Activated gamma-delta T cell (primary cell): ENCODE results near the gene PUM2.
"Not testable (repeated sequence)": the region's sequence is repeated elsewhere in the genome, so short reads cannot be mapped to it uniquely, and the experiment has no call there.

Source experiments
- DNase-seq: peaks from one replicate; lab custom pipeline; 2025; lab: John Stamatoyannopoulos, UW
- total RNA-seq, 2 donors: gene quantifications; one replicate each; lab custom pipeline; 2026; lab: John Stamatoyannopoulos, UW

Gene PUM2
- total RNA-seq = 133 to 142 reads per million in 2 donors

GRCh38 chr2:20350753-20351554 lies at the start of gene PUM2:
Gene PUM2, minus strand, starts transcription at chr2:20350844. Its CDS starts 23,484 bp downstream, at chr2:20327360.
- DNase-seq = peak; percentile 96

- no peak for DNase-seq
These were observed 49.7 kb upstream of the PUM2 start for GRCh38 chr2:20400306-20400705.

- no peak for DNase-seq
These were observed 48.4 kb upstream of the PUM2 start for GRCh38 chr2:20398956-20399567.

GRCh38 chr2:20397811-20398447 lies 47.3 kb upstream of the PUM2 start:
- DNase-seq = no peak

- no peak for DNase-seq
These were observed 45.8 kb upstream of the PUM2 start for GRCh38 chr2:20396356-20397000.

- no peak for DNase-seq
These were observed 43.3 kb upstream of the PUM2 start for GRCh38 chr2:20393986-20394385.

- no peak for DNase-seq
These were observed 41.5 kb upstream of the PUM2 start for GRCh38 chr2:20391951-20392699.

- DNase-seq = no peak
These were observed 40.0 kb upstream of the PUM2 start for GRCh38 chr2:20390524-20391123.

GRCh38 chr2:20384953-20385352 lies 34.3 kb upstream of the PUM2 start:
- no peak for DNase-seq

- DNase-seq = no peak
These were observed 32.5 kb upstream of the PUM2 start for GRCh38 chr2:20382965-20383810.

- DNase-seq = no peak
These were observed 30.8 kb upstream of the PUM2 start for GRCh38 chr2:20381457-20381856.

GRCh38 chr2:20378891-20379519 lies 28.4 kb upstream of the PUM2 start:
- no peak for DNase-seq

- DNase-seq = no peak
These were observed 27.7 kb upstream of the PUM2 start for GRCh38 chr2:20378341-20378740.

- no peak for DNase-seq
These were observed 27.1 kb upstream of the PUM2 start for GRCh38 chr2:20377741-20378140.

GRCh38 chr2:20374982-20375381 lies 24.3 kb upstream of the PUM2 start:
- DNase-seq = not testable (repeated sequence)

- DNase-seq = no peak
These were observed 22.4 kb upstream of the PUM2 start for GRCh38 chr2:20372896-20373640.

GRCh38 chr2:20371323-20372025 lies 20.8 kb upstream of the PUM2 start:
- DNase-seq = no peak

- DNase-seq = no peak
These were observed 19.5 kb upstream of the PUM2 start for GRCh38 chr2:20370191-20370590.
